SK-N-SH (cell line): ENCODE data around the gene NEURL3.

Experiments
- CTCF ChIP-seq: fragments of 200-600 bp; sonication (generic); IDR thresholded peaks from 2 replicates; pipeline ENCODE4 v1.6.1; 2017; ENCODE audit warnings: antibody characterized with exemption, mild to moderate bottlenecking, moderate library complexity
- EP300 ChIP-seq, 2 experiments: IDR thresholded peaks; 2 replicates each; pipeline versions ENCODE4 v1.4.0 to v1.6.1; 2012; ENCODE audit warnings: borderline replicate concordance in 1 of 2, low read depth in 1 of 2, low read length in 1 of 2
- FOXM1 ChIP-seq: IDR thresholded peaks from 2 replicates; pipeline ENCODE4 v1.4.0; 2012; ENCODE audit warnings: low read depth, mild to moderate bottlenecking
- GATA2 ChIP-seq: sonication (generic); formaldehyde crosslinking; IDR thresholded peaks from 2 replicates; pipeline ENCODE4 v1.5.0; 2020; ENCODE audit warnings: mild to moderate bottlenecking, missing genetic modification reagents
- MAX ChIP-seq: IDR thresholded peaks from 2 replicates; pipeline ENCODE4 v1.4.0; 2012; ENCODE audit warnings: low read depth
- NFIC ChIP-seq: IDR thresholded peaks from 2 replicates; pipeline ENCODE4 v1.4.0; 2012; ENCODE audit warnings: borderline replicate concordance
- PBX3 ChIP-seq: IDR thresholded peaks from 2 replicates; pipeline ENCODE4; 2012
- POLR2AphosphoS5 ChIP-seq: IDR thresholded peaks from 2 replicates; pipeline ENCODE4 v1.6.1; 2012; ENCODE audit warnings: low read depth, low read length
- REST ChIP-seq: IDR thresholded peaks from 2 replicates; pipeline ENCODE4 v1.6.1; 2012; ENCODE audit warnings: mild to moderate bottlenecking, low read depth, low read length, moderate library complexity
- TAF1 ChIP-seq: IDR thresholded peaks from 2 replicates; pipeline ENCODE4 v1.6.1; 2012; ENCODE audit warnings: low read depth, mild to moderate bottlenecking, low read length, moderate library complexity, borderline replicate concordance
- USF2 ChIP-seq: fragments of 150-350 bp; IDR thresholded peaks from 2 replicates; pipeline ENCODE4 v1.6.1; 2017; ENCODE audit warnings: antibody characterized with exemption, low read length, low read depth, borderline replicate concordance
- YY1 ChIP-seq: IDR thresholded peaks from 2 replicates; pipeline ENCODE4 v1.4.0; 2012; ENCODE audit warnings: low read depth, mild to moderate bottlenecking

- TF ChIP-seq REST (no peak), PBX3 (no peak), CTCF (no peak), FOXM1 (no peak), NFIC (no peak), MAX (no peak), USF2 (no peak), GATA2 (CRISPR knock-in tag) (no peak), POLR2AphosphoS5 (no peak), YY1 (no peak), EP300 (IDR thresholded peaks at IDR 0.05; ENCODE audit: borderline replicate concordance in 1 of 2, low read depth in 1 of 2, low read length in 1 of 2) (no peak), TAF1 (no peak)
Measured at GRCh38 chr2:96521219-96521618, 16.1 kb upstream of the NEURL3 start.
